ENCODE measurements around the gene METTL13.
A peak's percentile ranks its signal among the peaks of the same experiment; 100 is the strongest.

The METTL13 gene

GRCh38 chr1:171835891-171836290 lies 54.4 kb downstream of the METTL13 start:
- Histone ChIP-seq H3K9me3 (ENCODE audit: low read depth, low read length) (no peaks in the 10 kb centered on the region), H3K4me3 (no peak overlapping the region), H3K9ac (ENCODE audit: insufficient read length) (no peak overlapping the region), H3K36me3 (ENCODE audit: insufficient read depth, low read length) (no peaks in the 10 kb centered on the region), H3K27ac (no peak overlapping the region)
- TF ChIP-seq POLR2AphosphoS5 (IDR thresholded peaks at IDR 0.05; ENCODE audit: borderline replicate concordance, low read depth, low read length) (no peak), EZH2 (IDR thresholded peaks at IDR 0.05) (no peak), FOXP2 (optimal IDR thresholded peaks at IDR 0.05; ENCODE audit: control extremely low read depth, extremely low read length, insufficient read depth) (no peak)
- DNase-seq (ENCODE audit: low read depth, low spot score): no peak

- Histone ChIP-seq H3K36me3 (ENCODE audit: insufficient read depth, low read length) (no peaks in the 10 kb centered on the region), H3K9ac (ENCODE audit: insufficient read length) (peak within 1 kb of the TSS; percentile 62), H3K27ac (no peak within 1 kb of the TSS), H3K9me3 (ENCODE audit: low read depth, low read length) (no peaks in the 10 kb centered on the region), H3K4me3 (peak within 1 kb of the TSS; percentile 92)
- no peak for DNase-seq (ENCODE audit: low read depth, low spot score)
- TF ChIP-seq POLR2AphosphoS5 (IDR thresholded peaks at IDR 0.05; ENCODE audit: borderline replicate concordance, low read depth, low read length) (peak; percentile 77), EZH2 (IDR thresholded peaks at IDR 0.05) (no peak), FOXP2 (optimal IDR thresholded peaks at IDR 0.05; ENCODE audit: control extremely low read depth, extremely low read length, insufficient read depth) (no peak)
Observed at GRCh38 chr1:171841050-171841910, 59.8 kb downstream of the METTL13 start, which contains the start of gene DNM3. Gene DNM3 (plus strand): TSS chr1:171841498. CDS start chr1:171841657, 159 bp downstream.

- Histone ChIP-seq H3K36me3 (ENCODE audit: insufficient read depth, low read length) (no peaks in the 10 kb centered on the region), H3K4me3 (peak overlapping the region; percentile 92), H3K27ac (no peak overlapping the region), H3K9me3 (ENCODE audit: low read depth, low read length) (no peaks in the 10 kb centered on the region), H3K9ac (ENCODE audit: insufficient read length) (peak overlapping the region; percentile 27)
- DNase-seq (ENCODE audit: low read depth, low spot score): no peak
- no peak for TF ChIP-seq FOXP2 (optimal IDR thresholded peaks at IDR 0.05; ENCODE audit: control extremely low read depth, extremely low read length, insufficient read depth)
- TF ChIP-seq POLR2AphosphoS5 (IDR thresholded peaks at IDR 0.05; ENCODE audit: borderline replicate concordance, low read depth, low read length): no peak
Observed at GRCh38 chr1:171841931-171842761, 60.7 kb downstream of the METTL13 start.

- Histone ChIP-seq H3K36me3 (ENCODE audit: insufficient read depth, low read length) (no peaks in the 10 kb centered on the region), H3K9ac (ENCODE audit: insufficient read length) (no peak overlapping the region), H3K27ac (no peak overlapping the region), H3K9me3 (ENCODE audit: low read depth, low read length) (no peaks in the 10 kb centered on the region), H3K4me3 (no peak overlapping the region)
- DNase-seq (ENCODE audit: low read depth, low spot score): no peak
- TF ChIP-seq EZH2 (IDR thresholded peaks at IDR 0.05) (no peak), POLR2AphosphoS5 (IDR thresholded peaks at IDR 0.05; ENCODE audit: borderline replicate concordance, low read depth, low read length) (no peak), FOXP2 (optimal IDR thresholded peaks at IDR 0.05; ENCODE audit: control extremely low read depth, extremely low read length, insufficient read depth) (no peak)
Observed at GRCh38 chr1:171844381-171844780, 62.9 kb downstream of the METTL13 start.

GRCh38 chr1:171845998-171846397 lies 64.5 kb downstream of the METTL13 start:
- no peak for DNase-seq (ENCODE audit: low read depth, low spot score)
- no peak overlapping the region for H3K27ac ChIP-seq
- no peak for TF ChIP-seq POLR2AphosphoS5 (IDR thresholded peaks at IDR 0.05; ENCODE audit: borderline replicate concordance, low read depth, low read length)
- TF ChIP-seq EZH2 (IDR thresholded peaks at IDR 0.05): no peak
- no peak for TF ChIP-seq FOXP2 (optimal IDR thresholded peaks at IDR 0.05; ENCODE audit: control extremely low read depth, extremely low read length, insufficient read depth)
- H3K9ac ChIP-seq (ENCODE audit: insufficient read length): no peak overlapping the region
- no peaks in the 10 kb centered on the region for H3K9me3 ChIP-seq (ENCODE audit: low read depth, low read length)
- H3K36me3 ChIP-seq (ENCODE audit: insufficient read depth, low read length): no peaks in the 10 kb centered on the region
- no peak overlapping the region for H3K4me3 ChIP-seq

Data from SK-N-MC (cell line).